Hematopoietic multipotent progenitor cell treated with erythropoietin and hydrocortisone succinate and interleukin-3 and kit ligand, for 17 days (in vitro differentiated cells): ENCODE data around the gene C1R.
A peak's percentile ranks its signal among the peaks of the same experiment; 100 is the strongest.
"Not testable (repeated sequence)": the region's sequence is repeated elsewhere in the genome, so short reads cannot be mapped to it uniquely, and the experiment has no call there.

ENCODE experiments used
- DNase-seq: peaks from one replicate; pipeline ENCODE4 v3.0.0-alpha.2; 2015; ENCODE audit warnings: low spot score

The C1R gene

DNA sequence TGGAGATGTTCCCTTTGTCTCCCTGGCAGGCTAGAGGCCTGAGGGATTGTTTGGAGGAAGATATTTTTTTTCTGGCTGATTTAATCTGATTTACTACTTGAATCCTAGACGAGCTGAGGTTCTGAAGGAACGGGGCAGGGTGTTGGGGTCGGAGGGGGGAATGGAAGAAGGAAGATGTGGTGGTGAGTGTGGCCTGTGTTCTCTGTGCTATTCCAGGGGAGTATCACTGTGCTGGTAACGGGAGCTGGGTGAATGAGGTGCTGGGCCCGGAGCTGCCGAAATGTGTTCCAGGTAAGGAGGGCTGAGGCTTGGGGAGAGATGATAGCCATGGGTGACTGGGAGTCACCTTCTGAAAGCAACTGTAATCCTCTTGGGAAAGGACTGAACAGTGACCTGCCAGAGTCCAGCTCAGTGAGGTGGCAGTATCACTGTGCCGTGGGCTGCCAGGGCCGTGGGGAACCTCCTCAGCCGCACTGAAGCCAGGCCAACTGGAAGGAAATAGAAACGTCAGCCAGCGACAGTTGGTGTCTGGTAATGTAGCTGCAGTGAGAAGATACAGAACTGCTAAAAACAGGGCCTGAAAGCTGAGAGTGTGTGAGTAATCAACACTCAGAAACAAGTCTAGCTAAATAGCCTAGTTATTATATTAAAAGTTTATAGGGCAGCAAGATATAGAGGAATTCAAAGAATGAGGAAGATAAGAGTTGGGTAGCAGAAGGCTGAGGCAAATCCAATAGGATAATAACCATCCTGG, 23.8 kb downstream of the C1R start:
- DNase-seq, result no peak

DNA sequence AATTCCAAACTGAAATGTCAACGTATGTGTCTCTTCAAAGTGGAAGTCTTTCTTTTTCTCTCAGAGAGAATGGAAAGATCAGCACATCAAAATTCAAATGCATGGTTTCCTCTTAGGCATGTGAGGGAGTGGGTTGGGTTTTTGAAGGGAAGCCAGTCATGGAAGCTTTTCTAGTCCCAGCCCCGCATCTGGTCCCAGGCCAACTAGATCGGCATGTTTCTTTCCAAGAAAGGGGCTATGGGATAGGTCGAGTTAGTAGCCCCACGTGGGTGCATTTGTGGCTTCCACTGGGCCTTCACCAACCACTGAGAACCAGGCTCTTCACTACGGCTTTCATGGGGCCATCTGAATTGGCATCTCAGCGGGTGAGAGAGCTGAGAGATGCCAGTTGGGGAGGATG, 25.1 kb downstream of the C1R start:
- no peak for DNase-seq

DNA sequence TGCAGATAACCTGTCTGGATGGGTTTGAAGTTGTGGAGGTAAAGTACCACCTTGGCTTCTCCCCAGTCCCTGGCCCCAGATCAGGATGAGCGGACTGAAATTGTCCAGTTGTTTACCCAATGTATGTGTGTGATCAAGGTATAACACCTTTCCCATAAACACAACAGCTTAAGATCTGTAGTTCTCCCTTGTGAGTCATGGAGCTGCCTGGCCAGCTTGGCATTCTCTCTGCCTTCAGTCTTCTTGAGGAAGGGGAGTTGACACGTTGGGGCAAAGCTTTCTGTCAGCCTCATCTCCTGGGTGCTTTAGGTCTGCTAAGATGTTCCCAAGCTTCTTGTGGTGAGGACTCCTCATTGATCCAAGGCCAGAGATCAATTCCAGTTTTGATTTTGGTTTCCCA, 25.6 kb downstream of the C1R start:
- DNase-seq, result no peak

DNA sequence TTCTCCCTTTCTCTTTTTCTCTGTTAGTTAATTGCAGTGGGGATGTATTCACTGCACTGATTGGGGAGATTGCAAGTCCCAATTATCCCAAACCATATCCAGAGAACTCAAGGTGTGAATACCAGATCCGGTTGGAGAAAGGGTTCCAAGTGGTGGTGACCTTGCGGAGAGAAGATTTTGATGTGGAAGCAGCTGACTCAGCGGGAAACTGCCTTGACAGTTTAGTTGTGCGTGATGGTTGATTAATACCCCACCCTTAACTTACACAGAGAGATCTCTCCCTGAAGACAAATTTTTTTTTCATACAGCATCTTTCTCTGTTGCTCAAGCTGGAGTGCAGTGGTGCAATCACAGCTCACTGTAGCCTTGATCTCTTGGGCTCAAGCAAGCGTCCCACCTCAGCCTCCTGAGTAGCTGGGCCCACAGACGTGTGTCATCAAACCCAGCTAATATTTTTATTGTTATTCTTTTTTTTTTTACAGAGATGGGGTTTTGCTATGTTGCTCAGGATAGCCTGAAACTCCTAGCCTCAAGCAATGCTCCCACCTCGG, 27.1 kb downstream of the C1R start:
- DNase-seq, result no peak

DNA sequence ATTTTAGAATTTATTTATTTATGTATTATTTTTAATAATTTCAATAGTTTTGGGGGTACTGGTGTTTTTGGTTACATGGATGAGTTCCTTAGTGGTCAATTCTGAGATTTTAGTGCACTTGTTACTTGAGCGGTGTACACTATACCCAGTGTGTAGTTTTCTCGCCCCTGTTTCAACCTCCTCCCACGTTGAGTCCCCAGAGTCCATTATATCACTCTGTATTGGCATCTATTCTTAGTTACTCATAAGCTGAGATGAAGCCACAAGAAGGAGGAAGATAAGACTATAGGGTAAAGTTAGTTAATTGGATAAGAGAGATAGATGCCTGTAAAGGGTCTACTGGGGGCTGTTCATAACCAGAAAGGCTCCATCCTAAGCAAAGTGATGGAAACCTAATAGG, 27.7 kb downstream of the C1R start:
- DNase-seq, result no peak

DNA sequence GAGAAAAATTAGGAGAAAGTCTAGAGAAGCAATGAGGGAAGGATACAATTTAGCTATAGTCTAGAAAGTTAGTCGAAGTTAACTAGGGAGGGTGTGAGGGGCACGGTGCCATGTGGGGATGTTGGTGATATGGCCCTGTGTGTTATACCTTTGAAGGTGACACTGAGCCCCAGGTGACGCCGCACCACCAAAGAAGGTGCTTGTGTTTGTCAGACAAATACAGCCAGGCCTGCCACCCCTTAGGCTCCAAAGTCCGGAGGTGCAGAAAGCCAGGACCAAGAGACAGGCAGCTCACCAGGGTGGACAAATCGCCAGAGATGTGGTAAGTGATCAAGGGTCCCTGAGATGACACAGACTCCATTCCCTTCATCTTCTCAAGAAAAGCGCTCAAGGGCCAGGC, 30.6 kb downstream of the C1R start:
- DNase-seq, result no peak

DNA sequence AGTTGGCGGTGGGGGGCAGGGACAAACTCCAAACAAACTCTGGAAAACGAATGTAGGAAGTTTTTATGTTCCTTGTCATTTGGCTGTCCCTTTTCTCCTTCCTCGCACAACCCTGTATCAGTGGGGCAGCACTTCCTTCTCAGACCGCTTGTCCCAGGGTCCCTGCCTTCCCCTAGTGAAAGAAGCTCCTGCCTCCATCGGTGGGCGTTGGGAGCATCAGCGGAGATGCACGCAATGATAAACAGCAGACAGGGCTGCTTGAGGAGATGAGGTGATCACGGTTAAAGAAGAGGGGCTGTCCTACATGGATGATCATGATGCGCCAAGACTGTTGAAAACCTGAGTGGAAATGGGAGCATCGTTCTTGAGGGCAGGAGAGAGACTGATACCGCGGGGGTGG, 31.1 kb downstream of the C1R start:
- no peak for DNase-seq

DNA sequence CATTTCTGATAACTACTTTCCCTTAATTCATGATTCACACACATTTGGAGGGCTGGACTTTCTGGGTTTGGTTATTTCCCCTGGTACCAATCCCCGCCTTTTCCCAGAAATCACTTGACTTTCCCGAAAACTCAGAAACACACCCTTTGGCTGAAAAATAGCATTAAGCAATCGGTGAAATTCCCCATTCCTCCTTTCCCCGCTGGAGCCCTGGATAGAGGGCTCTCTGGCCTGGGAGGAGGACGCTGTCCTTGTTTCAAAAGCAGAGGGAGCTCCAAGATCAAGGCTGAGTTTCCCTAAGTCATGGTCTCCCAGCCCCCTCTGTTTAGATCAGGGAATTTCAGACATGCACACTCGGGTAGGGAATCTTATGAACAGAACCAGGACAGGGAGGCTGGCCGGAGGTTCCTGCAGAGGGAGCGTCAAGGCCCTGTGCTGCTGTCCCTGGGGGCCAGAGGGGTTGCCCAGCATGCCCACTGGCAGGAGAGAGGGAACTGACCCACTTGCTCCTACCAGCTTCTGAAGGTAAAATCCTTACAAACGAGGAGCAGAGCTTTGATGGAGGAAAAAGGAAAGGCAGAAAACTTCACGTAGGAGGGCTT, 31.8 kb downstream of the C1R start, which contains the start of gene C1S:
C1S (plus strand) TSS at position 366 of the 602 bp plus-strand sequence. CDS start 1,195 bp downstream, outside the sequence.
- DNase-seq, result no peak

DNA sequence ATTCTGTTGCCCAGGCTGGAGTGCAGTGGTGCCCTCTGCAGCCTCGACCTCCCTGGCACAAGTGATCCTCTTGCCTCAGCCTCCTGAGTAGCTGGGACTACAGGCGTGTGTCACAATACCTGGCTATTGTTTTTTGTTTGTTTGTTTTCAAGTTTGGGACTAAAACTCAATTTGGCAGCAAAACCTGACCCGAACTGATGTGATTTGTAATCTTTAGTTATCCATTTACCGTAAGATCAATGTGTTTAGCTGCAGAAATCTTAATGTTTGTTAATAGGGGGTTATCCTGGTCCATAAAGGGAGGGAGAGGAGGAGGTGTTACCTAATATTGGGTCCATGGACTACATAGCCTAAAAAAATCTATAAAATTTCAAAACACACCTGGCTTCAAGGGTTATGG, 32.5 kb downstream of the C1R start:
- no peak for DNase-seq

DNA sequence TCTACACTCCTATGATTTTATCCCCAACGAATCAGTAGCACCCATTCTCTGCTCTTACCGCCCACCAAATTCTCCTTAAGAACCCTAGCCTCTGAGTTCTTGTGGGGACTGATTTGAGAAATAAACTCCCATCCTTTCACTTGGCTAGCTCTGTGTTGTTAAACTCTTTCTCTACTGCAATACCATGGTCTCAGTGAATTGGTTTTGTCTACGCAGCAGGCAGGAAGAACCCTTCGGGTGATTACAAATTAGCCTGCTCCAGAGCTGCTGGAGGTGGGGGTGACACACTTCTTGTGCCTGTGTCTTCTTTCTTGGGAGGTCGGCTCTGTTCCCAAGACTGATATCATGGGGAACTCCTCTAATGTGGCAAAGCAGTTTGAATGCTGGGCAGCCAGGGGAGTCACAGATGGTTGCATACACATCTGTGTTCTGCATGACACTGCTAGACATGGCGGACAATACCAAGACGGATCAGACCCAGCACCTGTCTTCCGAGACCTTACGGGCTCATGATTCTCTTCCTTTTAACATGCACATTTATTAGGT, 33.3 kb downstream of the C1R start:
- no peak for DNase-seq

DNA sequence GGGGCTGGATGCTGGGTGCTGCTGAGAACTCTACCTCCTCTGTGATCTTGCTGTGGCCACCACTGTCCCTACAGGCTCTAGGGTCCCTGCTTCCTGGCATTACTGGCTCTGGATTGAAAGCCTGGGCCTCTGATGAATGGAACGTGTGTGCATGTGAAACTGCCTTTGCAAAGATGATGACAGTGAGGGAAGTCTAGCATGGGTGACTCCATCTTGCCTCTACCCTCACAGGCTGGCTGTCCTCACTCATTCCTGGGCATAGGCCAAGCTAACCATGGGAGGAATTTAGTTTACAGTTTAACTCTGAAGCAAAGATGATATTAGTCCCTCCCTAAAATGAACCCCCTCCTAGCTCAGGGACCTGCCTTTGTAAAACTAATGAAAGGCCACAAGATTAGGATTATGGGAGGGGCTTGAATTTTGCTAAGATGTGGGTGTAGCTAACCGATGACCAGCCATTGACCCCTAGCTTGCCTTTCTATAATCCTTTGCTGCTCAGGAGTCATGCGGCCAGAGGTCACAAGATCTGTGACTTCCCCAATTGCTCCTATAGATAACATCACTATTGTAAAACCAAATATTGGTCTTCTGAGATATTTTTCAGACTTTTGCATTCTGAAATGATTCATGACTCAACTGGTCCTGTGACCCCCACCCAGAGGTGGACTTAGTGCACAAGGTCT, 33.9 kb downstream of the C1R start:
- no peak for DNase-seq

DNA sequence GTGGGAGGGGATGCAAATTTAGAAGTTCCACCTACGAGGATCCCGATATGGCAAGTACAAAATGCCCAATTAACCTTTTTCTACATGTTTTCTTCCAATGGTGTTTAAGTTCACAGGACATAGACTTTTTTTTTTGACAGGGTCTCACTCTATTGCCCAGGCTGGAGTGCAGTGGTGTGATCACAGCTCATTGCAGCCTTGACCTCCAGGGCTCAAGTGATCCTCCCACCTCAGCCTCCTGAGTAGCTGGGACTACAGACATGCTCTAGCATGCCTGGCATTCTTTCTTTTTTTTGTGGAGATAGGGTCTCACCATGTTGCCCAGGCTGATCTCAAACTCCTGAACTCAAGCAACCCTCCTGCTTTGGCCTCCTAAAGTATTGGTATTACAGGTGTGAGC, 36.5 kb downstream of the C1R start:
- not testable (repeated sequence) for DNase-seq

DNA sequence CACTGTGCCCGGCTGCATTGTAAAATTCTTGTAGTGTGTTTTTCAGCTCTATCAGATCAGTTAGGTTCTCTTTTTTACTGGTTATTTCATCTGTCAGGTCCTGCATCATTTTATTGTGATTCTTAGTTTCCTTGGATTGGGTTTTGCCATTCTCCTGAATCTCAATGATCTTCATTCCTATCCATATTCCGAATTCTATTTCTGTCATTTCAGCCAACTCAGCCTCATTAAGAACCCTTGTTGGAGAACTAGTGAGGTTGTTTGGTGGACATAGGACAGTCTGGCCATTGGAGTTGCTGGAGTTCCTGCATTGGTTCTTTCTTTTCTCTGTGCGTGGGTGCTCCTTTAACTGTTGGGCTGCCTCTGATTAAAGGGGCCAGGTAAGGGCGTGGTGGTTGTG, 37.3 kb downstream of the C1R start:
- no peak for DNase-seq

DNA sequence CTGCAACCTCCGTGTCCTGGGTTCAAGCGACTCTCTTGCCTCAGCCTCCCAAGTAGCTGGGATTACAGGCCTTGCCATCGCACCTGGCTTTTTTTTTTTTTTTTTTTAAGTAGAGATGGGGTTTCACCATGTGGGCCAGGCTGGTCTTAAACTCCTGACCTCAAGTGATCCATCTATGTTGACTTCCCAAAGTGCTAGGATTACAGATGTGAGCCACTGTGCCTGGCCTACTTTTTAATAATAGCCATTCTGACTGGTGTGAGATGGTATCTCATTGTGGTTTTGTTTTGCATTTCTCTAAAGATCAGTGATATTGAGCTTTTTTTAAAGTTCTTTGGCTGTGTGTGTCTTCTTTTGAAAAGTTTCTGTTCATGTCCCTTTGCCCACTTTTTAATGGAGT, 42.3 kb downstream of the C1R start:
- not testable (repeated sequence) for DNase-seq

DNA sequence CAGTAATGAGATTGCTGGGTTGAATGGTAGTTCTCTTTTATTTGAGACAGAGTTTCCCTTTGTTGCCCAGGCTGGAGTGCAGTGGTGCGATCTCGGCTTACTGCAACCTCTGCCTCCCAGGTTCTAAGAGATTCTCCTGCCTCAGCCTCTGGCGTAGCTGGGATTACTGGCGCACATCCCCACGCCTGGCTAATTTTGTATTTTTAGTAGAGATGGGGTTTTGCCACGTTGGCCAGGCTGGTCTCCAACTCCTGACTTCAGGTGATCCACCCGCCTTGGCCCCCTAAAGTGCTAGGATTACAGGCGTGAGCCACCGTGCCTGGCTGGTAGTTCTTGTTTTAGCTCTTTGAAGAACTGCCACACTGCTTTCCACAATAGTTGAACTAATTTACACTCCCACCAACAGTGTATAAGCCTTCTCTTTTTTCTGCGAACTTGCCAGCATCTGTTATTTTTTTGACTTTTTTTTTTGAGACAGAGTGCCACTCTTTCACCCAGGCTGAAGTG, 42.7 kb downstream of the C1R start:
- not testable (repeated sequence) for DNase-seq

DNA sequence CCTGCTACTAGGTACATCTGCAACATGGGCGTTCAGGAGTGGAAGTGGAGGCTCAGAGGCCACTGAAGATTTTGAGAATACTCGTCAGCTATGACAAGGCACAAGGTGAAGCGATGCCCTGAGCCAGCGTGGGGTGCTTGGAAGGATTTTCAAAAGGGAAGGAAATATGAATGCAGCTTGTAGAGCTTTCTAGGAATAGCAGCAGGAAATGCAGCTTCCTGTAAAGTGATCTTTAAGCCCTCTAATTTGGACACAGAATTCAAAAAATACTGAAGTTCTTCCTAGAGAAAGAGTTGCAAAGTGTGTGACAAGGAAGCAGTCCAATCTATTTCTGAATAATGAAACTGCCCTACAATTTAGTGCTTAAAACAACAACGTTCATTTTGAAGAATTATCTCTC, 44.9 kb downstream of the C1R start:
- DNase-seq, result no peak

DNA sequence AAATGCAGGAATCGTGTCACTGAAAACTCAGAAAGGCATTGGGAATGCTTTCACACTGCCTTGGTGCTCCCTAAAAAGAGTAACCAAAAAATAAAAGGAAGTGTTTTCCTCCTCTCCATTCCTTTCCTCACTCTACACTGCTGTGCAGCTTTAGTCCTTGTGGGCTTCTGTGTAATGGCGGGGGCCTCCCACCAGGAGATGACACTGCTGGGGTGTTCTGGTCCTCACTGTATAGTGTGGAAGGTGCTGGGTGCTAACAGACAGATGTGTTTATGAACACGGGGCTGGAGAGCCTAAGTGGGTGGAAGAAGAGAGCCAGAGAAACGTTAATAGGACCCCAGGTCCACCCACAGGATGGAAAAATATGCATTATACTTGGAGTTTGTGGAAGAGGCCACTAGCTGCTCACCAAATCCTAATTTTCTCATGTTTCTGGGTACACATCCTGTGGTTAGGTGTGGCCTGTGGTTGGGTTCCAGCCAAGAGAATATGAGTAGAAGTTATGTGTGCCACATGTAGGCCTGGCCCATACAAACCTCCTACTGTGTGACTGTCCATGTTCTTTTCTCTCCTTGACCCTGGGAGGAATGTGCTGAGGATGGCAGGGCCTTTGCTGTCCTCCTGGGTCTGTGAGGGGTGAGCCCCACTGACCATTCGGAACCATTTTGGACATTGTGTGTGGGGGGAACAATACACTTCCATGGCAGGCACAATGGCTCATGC, 45.7 kb downstream of the C1R start:
- no peak for DNase-seq

DNA sequence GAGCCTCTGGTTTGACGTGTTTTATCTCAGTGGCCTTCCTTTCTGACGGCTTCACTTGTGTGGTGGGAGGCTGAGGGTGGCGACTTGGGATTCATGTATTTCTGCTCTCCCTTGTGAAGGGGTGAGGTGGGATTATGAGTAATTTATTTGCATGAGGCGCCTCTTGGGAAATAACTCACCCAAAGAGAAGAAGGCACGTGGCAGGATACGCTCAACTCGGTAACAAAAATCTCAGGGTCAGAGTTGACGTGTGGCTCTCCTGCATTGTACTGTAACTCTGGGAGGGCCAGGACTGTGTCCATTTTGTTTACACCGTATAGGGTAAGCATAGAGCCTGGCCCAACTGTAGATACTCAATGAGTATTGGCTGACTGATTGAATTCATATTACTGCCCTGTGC, 46.3 kb downstream of the C1R start:
- DNase-seq, result no peak

DNA sequence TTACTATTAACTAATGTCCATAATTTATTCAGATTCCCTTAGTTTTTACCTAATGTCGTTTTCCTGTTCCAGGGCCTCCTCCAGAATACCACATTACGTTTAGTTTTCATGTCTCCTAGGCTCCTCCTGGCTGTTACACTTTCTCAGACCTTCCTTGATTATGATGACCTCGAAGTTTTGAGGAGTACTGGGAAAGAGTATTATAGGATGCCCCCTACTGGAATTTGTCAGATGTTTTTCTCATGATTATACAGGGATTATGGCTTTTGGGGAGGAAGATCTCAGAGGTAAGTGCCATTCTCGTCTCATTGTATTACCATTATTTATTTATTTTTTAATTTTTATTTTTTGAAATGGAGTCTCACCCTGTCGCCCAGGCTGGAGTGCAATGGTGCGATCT, 49.4 kb downstream of the C1R start:
- DNase-seq, result peak; percentile 71

DNA sequence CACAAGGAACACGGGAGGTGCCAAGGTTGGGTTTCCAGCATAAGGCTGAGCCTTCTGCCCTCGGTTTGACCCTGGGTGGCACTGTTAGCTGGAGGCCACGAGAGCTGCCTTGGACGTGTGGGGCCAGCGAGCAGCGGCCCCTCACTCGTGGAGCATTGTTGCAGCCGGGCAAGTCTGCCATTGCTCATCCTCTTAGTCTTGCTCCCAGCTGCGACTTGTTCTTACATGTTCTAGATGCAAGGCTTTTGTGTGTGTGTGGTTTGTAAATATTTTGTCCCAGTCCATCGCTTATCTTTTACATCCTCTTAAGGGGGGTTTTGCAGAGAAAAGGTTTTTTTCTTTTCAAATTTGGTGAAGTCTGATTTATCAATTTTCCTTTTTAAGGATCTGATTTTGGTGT, 52.8 kb downstream of the C1R start:
- no peak for DNase-seq

DNA sequence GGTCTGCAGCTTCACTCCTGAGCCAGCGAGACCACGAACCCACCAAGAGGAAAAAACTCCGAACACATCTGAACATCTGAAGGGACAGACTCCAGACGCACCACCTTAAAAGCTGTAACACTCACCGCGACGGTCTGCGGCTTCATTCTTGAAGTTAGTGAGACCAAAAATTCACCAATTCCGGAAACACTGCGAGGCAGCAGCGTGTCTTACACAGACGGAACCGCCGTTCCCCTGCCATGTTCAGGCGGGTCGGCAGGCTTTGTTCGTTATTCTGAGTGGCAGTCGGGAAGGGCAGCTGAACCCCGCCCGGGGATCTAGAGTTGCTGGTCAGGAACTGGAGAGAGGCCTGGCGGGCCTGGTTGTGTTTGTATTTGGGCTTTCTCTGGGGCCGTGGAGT, 53.7 kb downstream of the C1R start:
- no peak for DNase-seq

DNA sequence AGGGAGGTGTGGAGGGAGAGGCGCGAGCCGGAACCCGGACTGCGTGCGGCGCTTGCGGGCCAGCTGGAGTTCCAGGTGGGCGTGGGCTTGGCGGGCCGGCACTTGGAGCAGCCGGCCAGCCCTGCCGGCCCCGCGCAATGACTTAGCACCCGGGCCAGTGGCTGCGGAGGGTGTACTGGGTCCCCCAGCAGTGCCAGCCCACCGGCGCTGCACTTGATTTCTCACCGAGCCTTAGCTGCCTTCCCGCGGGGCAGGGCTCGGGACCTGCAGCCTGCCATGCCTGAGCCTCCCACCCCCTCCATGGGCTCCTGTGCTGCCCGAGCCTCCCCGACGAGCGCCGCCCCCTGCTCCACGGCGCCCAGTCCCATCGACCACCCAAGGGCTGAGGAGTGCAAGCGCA, 54.8 kb downstream of the C1R start:
- not testable (repeated sequence) for DNase-seq
